ENCODE data around the gene CDC42BPA. TPM values are rescaled to one million over a fixed set of nuclear protein-coding genes. Genes with fewer than 3 reads are reported as not detected.

The CDC42BPA gene
- total RNA-seq, 2 donors from 2014 or later: 35.3 to 41.0 TPM

GRCh38 chr1:226981386-226981817 lies 336.9 kb downstream of the CDC42BPA start:
- DNase-seq: no peak
- no peak for ATAC-seq

GRCh38 chr1:226980565-226981385 lies 337.5 kb downstream of the CDC42BPA start:
- intact Hi-C loops (cut with DNase I): loop anchor here in 1 of 2 donors (5.0 kb wide), 1 partner anchor 38 kb away; the partner anchor contains the start of gene COQ8A
- ATAC-seq (peak; percentile 7 to 13), DNase-seq (no peak)

More at GRCh38 chr1:226981386-226981817, 336.9 kb downstream of the CDC42BPA start:
- intact Hi-C loops (cut with DNase I): loop anchor here in 1 of 2 donors (5.0 kb wide), 1 partner anchor 39 kb away; the partner anchor contains the start of gene COQ8A

DNA sequence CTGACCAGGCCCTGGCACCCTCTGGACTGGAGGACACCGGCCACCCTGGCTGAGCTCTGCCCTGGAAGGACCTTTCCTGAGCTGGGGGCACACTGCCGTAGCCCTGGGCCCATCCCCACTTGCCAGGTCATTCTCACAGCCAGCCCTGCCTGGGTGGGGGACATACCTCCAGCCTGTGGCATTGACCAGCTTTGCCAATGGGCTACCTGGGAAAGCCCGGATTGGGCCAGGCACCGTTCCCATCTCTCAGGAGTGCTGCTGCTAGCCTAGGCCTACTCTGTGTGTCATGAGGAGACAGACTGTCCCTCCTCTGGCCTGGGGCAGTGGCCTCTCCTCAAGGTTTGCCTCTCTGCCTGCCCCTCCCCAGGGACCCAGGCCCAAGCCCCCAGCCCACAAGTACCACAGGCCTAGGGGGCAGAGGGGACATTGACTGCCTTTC lies 338.2 kb downstream of the CDC42BPA start:
- intact Hi-C loops (cut with DNase I): loop anchor here in 1 of 2 donors (5.0 kb wide), 1 partner anchor 38 kb away; the partner anchor contains the start of gene COQ8A
- ATAC-seq (peak in 1 of 2 donors; percentile 4), DNase-seq (no peak)

DNA sequence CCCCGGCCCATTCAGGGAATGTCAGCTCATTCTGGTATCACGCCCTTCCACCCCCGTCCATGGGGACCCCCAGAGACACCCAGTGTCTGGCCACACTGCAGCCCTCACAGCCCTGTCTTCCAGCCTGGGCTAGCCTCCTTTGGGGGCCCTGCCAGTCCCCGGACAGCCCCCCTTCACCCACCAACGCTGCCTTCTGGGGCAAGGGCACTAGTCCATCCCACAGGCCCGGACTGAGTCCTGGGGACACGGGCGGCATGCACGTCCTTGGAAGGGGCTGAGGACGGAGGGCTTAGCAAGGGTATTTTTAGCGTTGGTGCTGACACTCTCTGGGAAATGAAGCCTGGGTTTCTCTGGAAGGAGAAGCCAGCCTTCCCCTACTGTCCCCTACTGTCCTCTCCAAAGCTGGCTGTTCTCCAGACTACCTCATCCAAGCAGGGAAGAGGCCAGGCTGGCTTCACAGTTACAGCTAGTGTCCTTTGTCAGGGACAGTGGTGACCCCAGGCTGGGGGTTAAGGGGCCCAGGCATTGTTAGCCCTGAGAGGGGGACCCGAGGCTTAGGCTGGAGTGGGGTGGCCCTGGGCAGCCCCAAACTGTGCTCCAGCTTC lies 338.7 kb downstream of the CDC42BPA start:
- peak; percentile 55 for DNase-seq
- intact Hi-C loops (cut with DNase I): loop anchor here in 1 of 2 donors (5.0 kb wide), 1 partner anchor 37 kb away; the partner anchor contains the start of gene COQ8A
- peak; percentile 73 to 78 for ATAC-seq

GRCh38 chr1:226979115-226979516 lies 339.2 kb downstream of the CDC42BPA start:
- ATAC-seq: no peak
- intact Hi-C loops (cut with DNase I): no loop called here

DNA sequence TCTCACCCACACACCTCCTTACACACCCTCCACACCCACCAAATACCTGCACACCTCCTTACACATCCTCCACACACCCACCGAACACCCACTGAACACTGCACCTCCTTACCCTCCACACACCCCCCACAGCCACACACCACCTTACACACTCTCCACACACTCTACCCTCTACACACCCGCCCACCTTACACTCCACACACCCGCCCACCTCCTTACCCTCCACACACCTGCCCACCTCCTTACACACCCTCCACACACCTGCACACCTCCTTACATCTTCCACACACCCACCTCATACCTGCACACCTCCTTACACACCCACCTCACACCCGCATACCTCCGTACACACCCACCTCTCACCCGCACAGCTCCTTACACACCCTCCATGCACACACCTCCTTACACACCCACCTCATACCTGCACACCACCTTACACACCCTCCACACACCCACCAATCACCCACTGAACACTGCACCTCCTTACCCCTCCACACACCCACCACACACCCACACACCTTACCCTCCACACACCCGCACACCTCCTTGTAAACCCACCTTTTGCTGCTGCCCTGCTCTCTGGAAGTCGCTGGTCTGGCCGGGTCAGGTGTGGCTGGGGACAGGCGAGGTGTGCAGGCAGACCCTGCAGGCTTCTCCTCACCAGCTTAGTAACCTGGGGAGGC lies 339.7 kb downstream of the CDC42BPA start:
- no peak for DNase-seq
- intact Hi-C loops (cut with DNase I): no loop called here
- ATAC-seq: no peak

More at GRCh38 chr1:226979115-226979516, 339.2 kb downstream of the CDC42BPA start:
- DNase-seq: no peak

DNA sequence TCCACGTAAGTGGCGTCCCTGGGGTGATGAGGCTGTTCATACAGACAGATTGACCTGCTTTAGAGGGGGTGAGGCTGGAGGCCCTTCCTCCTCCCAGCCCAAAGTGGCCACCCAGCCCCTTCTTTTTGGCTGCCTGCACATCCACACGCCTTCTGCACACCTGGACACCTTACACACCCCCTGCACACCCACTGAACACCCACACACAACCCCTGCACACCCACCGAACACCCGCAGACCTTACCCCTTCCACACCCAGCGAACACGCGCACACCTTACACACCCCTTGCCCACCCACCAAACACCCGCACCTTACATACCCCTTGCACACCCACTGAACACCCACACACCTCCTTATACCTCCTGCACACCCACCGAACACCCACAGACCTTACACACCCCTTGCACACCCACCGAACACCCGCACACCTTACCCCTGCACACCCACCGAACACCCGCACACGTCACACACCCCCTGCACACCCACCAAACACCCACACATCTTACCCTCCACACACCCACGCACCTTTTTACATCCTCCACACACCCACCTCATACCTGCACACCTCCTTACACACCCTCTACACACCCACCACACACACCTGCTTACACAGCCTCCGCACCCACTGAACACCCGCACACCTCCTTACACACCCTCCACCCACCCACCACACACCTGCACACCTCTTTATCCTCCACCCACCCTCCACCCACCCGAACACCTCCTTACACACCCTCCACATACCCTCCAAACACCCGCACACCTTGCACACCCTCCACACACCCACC lies 340.5 kb downstream of the CDC42BPA start:
- ATAC-seq: no peak
- intact Hi-C loops (cut with DNase I): no loop called here
- DNase-seq: no peak

- no peak for DNase-seq
- intact Hi-C loops (cut with DNase I): no loop called here
- ATAC-seq: no peak
Observed at GRCh38 chr1:226976978-226977642, 341.2 kb downstream of the CDC42BPA start.

DNA sequence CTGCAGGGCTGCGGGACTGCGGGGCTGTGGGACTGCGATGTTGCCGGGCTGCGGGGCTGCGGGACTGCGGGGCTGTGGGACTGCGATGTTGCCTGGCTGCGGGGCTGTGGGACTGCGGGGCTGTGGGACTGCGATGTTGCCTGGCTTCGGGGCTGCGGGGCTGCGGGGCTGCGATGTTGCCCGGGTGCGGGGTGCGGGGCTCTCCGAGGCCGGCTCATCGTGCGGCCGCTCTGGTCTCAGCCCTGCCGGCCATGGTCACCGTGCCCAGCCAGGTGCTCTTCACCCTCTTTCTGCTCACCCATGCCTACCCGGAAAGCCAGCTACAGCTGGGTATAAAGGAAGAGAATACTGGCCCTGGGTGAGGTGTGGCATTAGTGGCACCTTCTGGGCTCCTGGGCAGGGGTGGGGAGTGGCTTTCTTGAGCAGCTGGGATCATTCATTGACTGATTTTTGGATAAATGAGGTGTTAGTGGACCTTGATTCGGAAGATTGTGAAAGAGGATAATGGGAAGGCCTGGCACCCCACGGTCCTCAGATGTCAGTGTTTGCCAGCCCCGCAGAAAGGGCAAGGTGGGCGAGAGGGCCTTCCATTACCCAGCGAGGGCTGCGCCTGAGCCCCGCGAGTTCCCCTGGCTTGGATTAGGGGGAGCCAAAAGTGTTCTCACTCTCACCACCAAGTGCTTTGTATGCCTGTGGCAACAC lies 341.9 kb downstream of the CDC42BPA start:
- ATAC-seq: no peak
- intact Hi-C loops (cut with DNase I): no loop called here
- no peak for DNase-seq

GRCh38 chr1:226975259-226976250 lies 342.7 kb downstream of the CDC42BPA start:
- DNase-seq (no peak), ATAC-seq (no peak)
- intact Hi-C loops (cut with DNase I): no loop called here

DNA sequence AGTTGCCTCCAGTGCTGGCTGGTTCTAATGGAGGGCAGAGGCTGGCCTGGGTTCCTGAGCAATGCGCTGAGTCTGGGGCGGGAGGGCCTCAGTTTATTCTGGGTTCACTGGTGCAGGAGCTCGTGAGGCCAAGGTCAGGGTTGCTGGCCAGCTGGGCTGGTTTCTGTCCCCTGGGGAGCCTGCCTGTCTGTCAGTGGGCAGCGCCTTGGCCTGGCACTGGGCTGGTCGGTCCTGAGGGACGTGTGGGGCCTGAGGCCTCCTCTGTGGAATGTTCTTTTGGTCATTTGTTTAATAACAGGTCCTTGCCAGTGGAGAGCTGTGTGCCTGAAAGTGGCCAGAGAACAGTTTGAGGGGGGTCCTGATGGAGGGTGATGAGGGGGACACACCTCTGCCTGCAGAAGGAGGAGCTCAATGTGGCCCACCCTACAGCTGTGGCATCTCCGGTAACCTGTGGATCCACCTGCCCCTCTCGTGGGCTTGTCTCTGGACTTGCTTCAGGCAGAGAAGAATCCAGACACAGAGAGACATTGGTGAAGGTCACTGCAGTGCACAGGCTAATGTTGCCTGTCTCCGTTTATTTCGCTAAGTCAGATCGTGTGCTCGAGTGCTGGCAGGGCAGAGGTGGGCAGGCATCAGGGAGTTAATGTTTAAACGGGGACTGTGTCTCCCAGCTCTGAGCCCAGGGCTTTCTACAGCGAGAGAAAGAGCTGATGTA lies 343.6 kb downstream of the CDC42BPA start:
- DNase-seq: no peak
- intact Hi-C loops (cut with DNase I): no loop called here
- ATAC-seq: peak; percentile 36 to 60

DNA sequence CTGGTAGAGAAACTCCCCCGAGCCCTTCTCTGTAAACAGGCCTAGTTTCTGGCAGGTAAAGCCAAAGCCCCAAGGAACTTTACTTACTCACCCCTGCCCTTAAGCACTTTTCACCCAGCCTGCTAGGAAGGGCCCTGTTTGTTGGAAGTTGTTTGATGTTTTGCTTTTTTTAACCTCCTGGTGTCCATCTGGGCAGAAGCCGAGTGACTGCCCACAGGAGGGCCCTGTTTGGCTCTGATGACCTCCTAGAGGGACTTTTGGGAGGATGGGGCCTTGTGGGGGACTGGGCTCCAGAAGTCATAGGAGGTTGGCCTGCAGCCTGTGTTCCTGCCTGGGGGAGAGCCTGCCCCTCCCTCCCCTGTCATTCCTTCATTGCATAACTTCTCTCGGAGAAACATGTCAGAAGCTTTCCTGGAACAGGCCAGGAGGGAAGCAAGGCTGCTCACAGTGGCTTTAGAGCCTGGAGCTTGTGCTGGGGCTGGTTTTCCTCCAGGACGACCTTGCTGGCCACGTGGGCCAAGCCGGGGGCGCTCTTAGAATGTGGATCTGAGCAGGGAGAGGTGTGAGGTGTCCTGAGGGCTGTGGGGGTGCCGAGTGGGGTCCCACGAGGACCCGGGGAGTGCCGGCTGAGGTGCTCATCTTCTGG lies 344.3 kb downstream of the CDC42BPA start:
- ATAC-seq (peak; percentile 71 to 75), DNase-seq (peak; percentile 56)
- intact Hi-C loops (cut with DNase I): no loop called here

GRCh38 chr1:226973371-226973897 lies 344.9 kb downstream of the CDC42BPA start:
- intact Hi-C loops (cut with DNase I): no loop called here

DNA sequence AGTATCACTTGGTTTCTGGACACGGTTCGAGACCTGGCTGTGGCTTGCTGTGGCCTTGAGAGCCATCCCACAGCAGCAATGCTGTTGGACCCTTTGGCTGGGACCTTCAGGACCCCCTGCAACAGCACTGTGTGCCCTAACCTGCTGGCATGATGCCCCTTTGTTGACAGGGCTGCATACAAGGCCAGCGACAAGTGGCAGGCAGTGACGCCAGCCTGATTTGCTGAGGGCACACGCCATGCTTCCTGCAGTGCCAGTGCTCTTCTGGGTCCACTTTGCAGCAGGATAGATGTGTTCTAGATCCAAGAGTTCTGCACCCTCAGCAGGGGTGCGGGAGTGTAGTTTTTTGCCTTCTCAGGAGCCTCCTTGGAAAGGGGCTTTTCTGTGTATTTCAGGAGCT lies 345.4 kb downstream of the CDC42BPA start:
- ATAC-seq: peak; percentile 7 to 8
- no peak for DNase-seq

More at GRCh38 chr1:226973371-226973897, 344.9 kb downstream of the CDC42BPA start:
- ATAC-seq: peak; percentile 42 to 79
- no peak for DNase-seq

GRCh38 chr1:226971765-226972164 lies 346.5 kb downstream of the CDC42BPA start:
- intact Hi-C loops (cut with DNase I): no loop called here
- ATAC-seq: no peak

More for the DNA sequence above, 345.4 kb downstream of the CDC42BPA start:
- intact Hi-C loops (cut with DNase I): no loop called here

More at GRCh38 chr1:226971765-226972164, 346.5 kb downstream of the CDC42BPA start:
- no peak for DNase-seq

Measured in left cardiac atrium (tissue), 4 donors.